HS-27A (cell line): Measurements from ENCODE around the gene RDH14.

ENCODE experiments used
- DNase-seq: peaks from one replicate; pipeline ENCODE4 v3.0.0-alpha.2; 2012; ENCODE audit warnings: low read depth, missing footprints

The RDH14 gene

DNA sequence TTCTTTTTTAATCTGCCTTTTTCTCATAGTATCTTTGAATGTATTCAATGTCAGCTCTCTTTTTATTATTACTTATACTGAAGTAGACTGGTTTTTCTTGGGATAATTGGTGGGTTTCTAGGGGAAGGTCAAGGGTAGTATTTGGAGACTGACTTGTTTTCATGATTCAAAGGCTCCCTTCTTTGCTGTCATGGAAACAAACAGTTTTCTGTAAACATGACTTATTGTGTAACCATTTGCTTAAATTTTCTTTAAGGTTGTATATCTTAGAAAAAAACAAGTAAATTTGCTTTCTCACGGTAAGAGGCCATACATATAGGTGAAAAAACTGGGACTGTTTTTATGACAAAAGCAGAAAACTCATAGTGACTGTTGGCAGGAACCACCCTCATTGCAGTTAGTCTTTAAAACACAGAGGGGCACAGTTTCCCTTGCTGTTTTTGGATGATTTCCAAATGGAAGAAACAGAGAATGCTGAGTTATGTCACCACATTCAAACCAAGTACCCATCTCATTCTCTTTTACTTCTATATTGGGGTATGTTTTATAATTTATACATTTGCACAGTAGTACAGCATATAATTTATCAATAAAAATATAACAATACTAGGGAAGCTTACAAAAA lies 5.8 kb upstream of the RDH14 start:
- DNase-seq, result no peak

- no peak for DNase-seq
These were observed 288 bp upstream of the RDH14 start for GRCh38 chr2:18560797-18561085.

DNA sequence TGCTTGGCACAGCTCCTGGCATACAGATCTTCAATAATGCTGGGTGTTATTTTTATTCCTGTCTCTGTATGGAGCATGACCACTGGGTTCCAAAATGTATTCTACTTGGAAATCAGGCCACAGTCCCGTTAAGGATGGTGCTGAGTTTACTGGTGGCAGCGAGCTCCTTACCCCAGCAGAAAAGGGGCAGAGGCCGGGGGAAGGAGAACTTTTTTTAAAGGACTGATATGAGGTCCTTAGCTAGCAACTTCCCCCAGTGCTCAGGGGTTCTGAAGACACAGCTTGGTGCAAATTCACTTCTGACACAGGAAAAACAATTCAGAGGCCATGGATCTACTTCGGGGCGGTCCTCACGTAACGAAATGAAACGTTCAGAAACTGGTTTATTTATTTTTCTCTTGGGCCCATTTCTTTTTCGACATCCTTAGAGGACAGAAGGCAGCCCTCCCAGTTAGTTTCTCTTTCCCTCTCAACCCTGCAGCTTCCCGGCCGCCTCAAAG lies 872 bp downstream of the RDH14 start:
- DNase-seq, result no peak

DNA sequence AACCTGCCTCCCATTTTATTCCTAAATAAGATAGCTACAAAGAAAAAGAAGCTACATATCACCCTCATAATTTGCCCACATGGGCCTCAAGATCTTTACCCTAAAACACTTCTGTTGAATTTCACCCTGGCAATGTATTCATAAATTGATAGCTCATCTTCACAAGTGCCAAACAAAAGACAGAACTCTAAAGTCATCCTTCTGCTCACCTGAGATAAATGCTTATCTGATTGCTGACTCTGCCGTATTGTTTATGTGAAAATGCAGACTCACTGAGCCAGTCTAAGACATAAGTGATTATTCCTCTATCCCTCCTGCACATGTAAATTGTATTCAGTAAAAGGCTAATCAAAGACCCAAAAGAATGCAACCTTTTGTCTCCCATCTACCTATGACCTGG lies 2.0 kb downstream of the RDH14 start:
- no peak for DNase-seq

- no peak for DNase-seq
These were observed 3.3 kb downstream of the RDH14 start for GRCh38 chr2:18557121-18557520.

DNA sequence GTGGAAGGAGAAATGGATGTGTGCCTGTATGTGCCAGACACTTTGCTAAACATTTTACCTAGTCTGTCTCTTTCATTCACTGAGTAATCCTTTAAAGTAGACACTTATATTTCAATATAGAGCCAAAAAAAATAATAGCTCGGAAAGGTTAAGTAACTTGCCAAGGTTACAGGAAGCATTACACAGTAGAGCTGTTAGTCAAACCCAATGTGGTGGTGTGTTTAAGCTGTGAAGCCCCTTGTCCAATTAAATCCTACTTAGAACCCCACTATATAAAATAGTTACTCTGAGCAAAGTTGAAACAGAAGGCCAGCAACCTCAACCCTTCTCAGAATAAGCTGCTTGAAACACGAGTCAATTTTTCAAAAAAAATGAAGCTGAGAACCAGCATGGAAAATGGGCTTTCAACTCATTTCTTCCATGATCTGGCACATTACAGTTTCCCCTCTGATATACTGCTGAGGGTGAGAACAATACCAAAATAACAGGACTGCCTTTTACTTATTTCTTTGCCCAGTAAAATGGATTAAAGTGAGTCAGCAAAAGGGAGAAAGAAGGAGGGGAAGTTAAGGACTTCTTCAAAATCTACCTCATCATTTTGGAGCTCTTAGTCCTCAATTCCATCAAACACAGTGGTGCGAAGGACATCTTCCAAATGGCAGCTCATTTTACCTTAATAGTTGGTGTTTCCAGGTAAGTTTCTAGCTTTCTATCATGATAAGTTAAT lies 7.9 kb downstream of the RDH14 start:
- no peak for DNase-seq

DNA sequence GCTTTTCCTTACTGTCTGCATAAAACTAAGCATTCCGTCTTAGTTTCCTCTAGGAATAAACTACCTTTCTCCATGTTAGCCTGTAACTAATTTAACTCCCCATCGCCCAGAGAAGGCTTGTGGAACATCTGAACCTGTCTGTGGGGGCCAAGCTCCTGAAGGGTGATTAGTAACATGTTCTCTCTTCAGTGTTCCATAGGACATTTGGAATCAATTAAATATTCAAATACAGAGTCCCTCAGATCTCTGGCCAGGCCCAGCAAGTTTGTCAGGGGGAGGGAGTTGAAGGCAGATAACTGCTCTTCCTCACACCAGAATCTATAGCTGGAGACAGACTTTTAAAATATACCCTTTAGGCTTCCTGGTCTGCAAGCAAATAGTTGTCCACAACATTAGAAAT lies 8.8 kb downstream of the RDH14 start:
- DNase-seq, result no peak

DNA sequence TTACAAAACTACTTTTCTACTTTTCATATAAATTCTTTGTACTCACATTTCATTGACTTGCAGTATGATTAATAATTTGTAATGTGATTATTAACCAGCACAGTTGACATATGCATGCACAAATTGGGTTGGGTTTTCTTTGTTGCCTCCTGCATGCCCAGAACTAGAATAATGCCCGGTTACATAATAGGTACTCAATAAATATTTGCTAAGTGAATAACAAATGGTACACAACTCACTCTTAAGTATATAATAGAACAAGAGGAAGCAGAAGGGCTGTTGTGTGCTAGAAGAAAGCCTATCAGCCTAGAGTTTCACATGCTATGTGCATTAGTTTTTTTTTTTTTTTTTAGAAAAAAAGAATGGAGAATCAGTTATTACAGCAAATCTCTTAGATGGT lies 9.3 kb downstream of the RDH14 start:
- DNase-seq, result no peak

- DNase-seq, result no peak
These were observed 10.0 kb downstream of the RDH14 start for GRCh38 chr2:18550433-18550832.

- no peak for DNase-seq
These were observed 11.4 kb downstream of the RDH14 start for GRCh38 chr2:18549083-18549482.

DNA sequence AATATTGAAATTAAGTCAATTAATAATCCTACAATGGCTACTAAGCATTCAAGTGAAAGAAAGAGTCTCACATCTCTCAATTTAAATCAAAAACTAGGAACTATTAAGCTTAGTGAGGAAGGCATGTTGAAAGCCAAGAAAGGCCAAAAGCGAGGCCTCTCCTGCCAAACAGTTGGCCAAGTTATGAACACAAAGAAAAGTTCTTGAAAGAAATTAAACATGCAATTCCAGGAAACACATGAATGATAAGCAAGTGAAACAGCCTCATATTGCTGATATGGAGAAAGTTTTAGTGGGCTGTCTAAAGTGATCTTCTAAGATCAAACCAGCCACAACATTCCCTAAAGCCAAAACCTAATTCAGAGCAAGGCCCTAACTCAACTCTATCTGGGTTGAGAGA lies 11.8 kb downstream of the RDH14 start:
- DNase-seq, result no peak

- no peak for DNase-seq
These were observed 13.9 kb downstream of the RDH14 start for GRCh38 chr2:18546567-18546966.

DNA sequence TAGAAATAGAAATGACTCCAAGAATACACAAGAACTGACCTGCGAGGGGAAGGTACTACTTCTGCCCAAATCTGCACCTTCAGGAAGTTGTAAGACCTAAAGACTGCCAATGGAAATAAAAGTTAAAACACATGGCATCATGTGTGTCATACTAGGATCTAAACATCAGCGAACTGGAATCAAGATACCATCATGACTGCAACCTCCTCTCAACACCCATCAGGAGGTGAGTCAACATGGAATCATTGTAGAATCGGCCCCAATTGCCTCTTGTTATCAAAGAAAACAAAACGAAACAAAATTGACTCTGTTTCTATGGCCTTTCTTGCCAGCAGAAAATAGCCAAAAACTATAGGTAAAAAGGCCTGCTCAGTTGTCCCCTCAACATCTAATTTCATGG lies 15.1 kb downstream of the RDH14 start:
- peak; percentile 39 for DNase-seq

GRCh38 chr2:18544171-18544570 lies 16.3 kb downstream of the RDH14 start:
- no peak for DNase-seq

- DNase-seq, result no peak
These were observed 19.6 kb downstream of the RDH14 start for GRCh38 chr2:18540872-18541271.

- no peak for DNase-seq
These were observed 23.8 kb downstream of the RDH14 start for GRCh38 chr2:18536697-18537096.

GRCh38 chr2:18536100-18536499 lies 24.4 kb downstream of the RDH14 start:
- no peak for DNase-seq

- no peak for DNase-seq
These were observed 29.3 kb downstream of the RDH14 start for GRCh38 chr2:18531194-18531593.

DNA sequence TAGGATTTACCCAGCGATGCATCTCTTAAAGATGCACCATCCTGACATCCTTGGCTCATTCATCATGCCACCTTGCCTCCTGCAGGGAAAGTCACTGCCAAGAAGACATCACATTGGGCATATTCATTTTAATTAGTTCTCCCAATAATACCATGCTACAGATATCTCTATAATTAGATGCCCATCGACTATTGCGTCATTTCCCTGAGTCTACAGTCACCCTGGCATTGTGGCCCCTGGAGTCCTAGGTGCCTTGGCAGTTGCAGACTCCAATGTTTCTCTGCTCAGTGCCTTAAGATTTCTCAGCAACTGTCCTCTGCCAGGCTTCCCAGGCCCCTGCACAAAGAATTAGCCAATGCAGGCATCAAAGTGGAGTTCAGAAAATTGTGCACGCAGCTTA lies 32.6 kb downstream of the RDH14 start:
- DNase-seq, result no peak

DNA sequence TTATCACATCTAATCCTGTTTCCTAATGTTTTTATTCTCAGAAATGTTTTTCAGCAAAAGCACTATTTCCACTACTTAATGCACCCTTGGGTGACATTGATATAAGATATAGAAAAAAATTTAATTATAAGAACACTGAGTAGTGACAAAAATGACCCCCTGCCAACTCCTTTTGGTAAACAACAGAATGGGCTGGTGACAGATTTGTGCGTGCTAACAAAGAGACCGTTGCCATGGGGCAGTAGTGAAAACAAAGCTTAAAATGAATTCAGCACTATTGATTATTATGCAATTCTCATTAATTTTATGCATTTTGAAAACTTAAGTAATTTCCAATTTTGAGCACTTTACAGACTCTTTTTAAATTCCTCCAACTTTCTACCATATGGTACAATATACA lies 33.1 kb downstream of the RDH14 start:
- DNase-seq, result no peak

DNA sequence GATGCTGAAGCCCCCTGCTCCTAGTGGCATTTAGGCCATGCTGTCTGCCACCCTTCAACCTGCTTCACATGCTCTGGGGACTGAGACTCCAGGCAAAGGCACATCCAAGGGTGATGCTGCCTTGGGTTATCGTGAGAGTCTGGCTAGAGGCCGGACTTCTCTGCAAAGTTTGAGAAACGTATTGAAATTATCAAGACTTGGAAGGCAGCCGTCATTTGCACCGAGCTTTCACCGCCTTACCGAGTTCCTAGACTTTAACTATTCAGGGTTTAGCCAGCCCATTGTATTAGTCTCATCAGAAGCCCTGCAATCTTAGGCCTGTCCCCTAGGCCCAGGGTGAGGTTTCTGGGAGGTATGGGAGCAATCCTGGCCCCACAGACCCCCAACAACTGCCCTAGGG lies 34.0 kb downstream of the RDH14 start:
- DNase-seq, result no peak

DNA sequence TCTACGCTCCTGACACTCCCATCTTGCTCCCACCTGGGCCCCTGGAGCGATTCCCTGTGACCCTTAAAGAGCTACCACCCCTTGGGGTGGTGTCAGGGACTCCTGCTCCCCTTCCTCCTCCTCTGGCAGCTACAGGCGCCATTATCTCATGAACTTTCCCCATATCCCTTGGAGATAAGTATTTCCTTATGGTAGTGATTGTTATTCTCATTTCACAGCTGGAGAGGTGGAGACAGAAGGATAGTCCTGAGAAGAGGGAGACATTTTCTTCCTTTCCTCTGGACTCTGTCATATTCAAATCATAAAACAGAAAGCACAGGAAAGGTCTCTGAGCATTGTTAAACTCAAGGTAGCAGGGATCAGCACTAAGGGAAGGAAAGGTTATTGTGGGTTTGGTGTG lies 34.6 kb downstream of the RDH14 start:
- DNase-seq, result no peak

GRCh38 chr2:18525236-18525635 lies 35.2 kb downstream of the RDH14 start:
- no peak for DNase-seq

DNA sequence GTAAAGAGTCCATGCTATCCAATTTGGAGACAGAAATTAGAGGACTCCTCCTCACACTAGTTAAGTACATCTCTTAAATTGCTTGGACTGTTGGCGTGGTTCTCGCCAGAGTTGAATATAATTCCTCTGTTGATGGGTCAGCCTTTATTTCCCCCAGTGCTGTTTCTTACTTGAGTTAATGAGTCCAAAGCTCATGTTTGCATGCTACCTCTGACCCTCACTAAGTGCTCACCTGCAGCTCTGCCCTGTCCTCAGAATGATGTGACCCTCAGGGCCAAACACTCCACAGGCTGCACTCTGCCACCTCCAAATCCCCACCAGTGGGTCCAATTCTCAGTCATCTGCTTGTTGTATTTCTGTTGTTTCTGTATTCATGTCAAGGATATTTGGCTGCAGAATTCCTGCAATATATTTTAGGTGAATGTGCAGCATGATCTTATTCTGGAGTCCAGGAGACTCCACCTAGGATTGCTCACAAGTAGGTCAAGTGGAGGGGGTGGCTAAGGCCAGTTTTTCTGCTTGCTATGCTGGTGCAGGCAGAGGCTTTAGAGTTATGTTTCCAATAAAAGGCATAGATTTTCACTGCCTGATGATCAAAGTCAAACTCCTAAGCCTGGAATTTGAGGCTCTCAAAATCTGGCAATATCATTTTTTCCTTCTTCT lies 37.8 kb downstream of the RDH14 start:
- DNase-seq, result no peak
